Mesenchymal stem cell (in vitro differentiated cells and primary cell): ENCODE measurements around the gene IL27RA.

Experiments
- DNase-seq: peaks from one replicate; pipeline ENCODE4 v3.0.0-alpha.2; 2013
- H2AFZ ChIP-seq: one replicate; pipeline ENCODE4 v1.6.1; 2013; ENCODE audit warnings: low read depth, mild to moderate bottlenecking, control low read depth, inconsistent platforms, low read length, moderate library complexity
- H2AK5ac ChIP-seq: 2 replicates; pipeline ENCODE4 v1.6.1; 2013; ENCODE audit warnings: low read length, moderate library complexity, mild to moderate bottlenecking, inconsistent platforms; ENCODE audit not compliant: severe bottlenecking
- H2BK120ac ChIP-seq: one replicate; pipeline ENCODE4 v1.6.1; 2013; ENCODE audit warnings: low read depth, mild to moderate bottlenecking, inconsistent platforms, low read length, moderate library complexity
- H2BK12ac ChIP-seq, 2 experiments: one replicate each; pipeline ENCODE4 v1.6.1; 2013; ENCODE audit warnings: inconsistent platforms in 2 of 2, low read length in 2 of 2, mild to moderate bottlenecking in 2 of 2, moderate library complexity in 2 of 2, control low read depth in 1 of 2
- H2BK15ac ChIP-seq: one replicate; pipeline ENCODE4 v1.6.1; 2013; ENCODE audit warnings: mild to moderate bottlenecking, low read depth, inconsistent platforms; ENCODE audit not compliant: poor library complexity, severe bottlenecking
- H2BK5ac ChIP-seq: 2 replicates; pipeline ENCODE4 v1.6.1; 2013; ENCODE audit warnings: low read depth, mild to moderate bottlenecking, low read length, control low read depth, inconsistent platforms; ENCODE audit not compliant: poor library complexity, severe bottlenecking
- H3K14ac ChIP-seq, 2 experiments: one replicate each; pipeline ENCODE4 v1.6.1; 2013; ENCODE audit warnings: inconsistent platforms in 2 of 2, low read length in 2 of 2, control low read depth in 1 of 2, mild to moderate bottlenecking in 1 of 2, moderate library complexity in 1 of 2
- H3K18ac ChIP-seq, 2 experiments: one replicate each; pipeline ENCODE4 v1.6.1; 2013; ENCODE audit warnings: inconsistent platforms in 2 of 2, low read length in 2 of 2, control low read depth in 1 of 2, low read depth in 1 of 2, mild to moderate bottlenecking in 1 of 2
- H3K23ac ChIP-seq, 2 experiments: one replicate each; pipeline ENCODE4 v1.6.1; 2013; ENCODE audit warnings: inconsistent platforms in 2 of 2, low read length in 2 of 2, mild to moderate bottlenecking in 2 of 2, moderate library complexity in 2 of 2, control low read depth in 1 of 2
- H3K27ac ChIP-seq: 2 replicates; pipeline ENCODE4 v1.5.1; 2013; ENCODE audit warnings: mild to moderate bottlenecking, moderate library complexity, low read length, control low read depth, inconsistent platforms; ENCODE audit not compliant: poor library complexity, severe bottlenecking
- H3K27me3 ChIP-seq, 2 experiments: 2 replicates each; pipeline versions ENCODE4 v1.6.1 to v1.7.0; 2013; ENCODE audit warnings: low read length in 2 of 2, mild to moderate bottlenecking in 2 of 2, moderate library complexity in 2 of 2, control low read depth in 1 of 2, inconsistent platforms in 1 of 2; ENCODE audit not compliant: control insufficient read depth in 1 of 2, insufficient read depth in 1 of 2
- H3K36me3 ChIP-seq, 2 experiments: 2 replicates each; pipeline versions ENCODE4 v1.6.1 to v1.7.0; 2013; ENCODE audit warnings: low read length in 2 of 2, control low read depth in 1 of 2, inconsistent platforms in 1 of 2, low read depth in 1 of 2, mild to moderate bottlenecking in 1 of 2; ENCODE audit not compliant: insufficient read depth in 2 of 2, control insufficient read depth in 1 of 2
- H3K4ac ChIP-seq, 2 experiments: one replicate each; pipeline ENCODE4 v1.6.1; 2013; ENCODE audit warnings: inconsistent platforms in 2 of 2, low read length in 2 of 2, mild to moderate bottlenecking in 2 of 2, moderate library complexity in 2 of 2, control low read depth in 1 of 2, low read depth in 1 of 2
- H3K4me1 ChIP-seq: 2 replicates; pipeline ENCODE4 v1.6.1; 2013; ENCODE audit warnings: low read depth, low read length, control low read depth; ENCODE audit not compliant: control insufficient read depth, insufficient read depth
- H3K4me2 ChIP-seq: 2 replicates; pipeline ENCODE4 v1.6.1; 2013; ENCODE audit warnings: low read length, mild to moderate bottlenecking, inconsistent platforms; ENCODE audit not compliant: poor library complexity, severe bottlenecking
- H3K4me3 ChIP-seq, 2 experiments: 2 replicates each; pipeline versions ENCODE4 v1.5.1 to v1.7.0; 2013; ENCODE audit warnings: low read length in 2 of 2, mild to moderate bottlenecking in 2 of 2, control low read depth in 1 of 2, low read depth in 1 of 2; ENCODE audit not compliant: insufficient read depth in 1 of 2
- H3K79me1 ChIP-seq: replicated peaks from 2 replicates; pipeline ENCODE4 v1.6.1; 2013; ENCODE audit warnings: mild to moderate bottlenecking, control low read depth, low read length, inconsistent platforms; ENCODE audit not compliant: poor library complexity, severe bottlenecking
- H3K9ac ChIP-seq: 2 replicates; pipeline ENCODE4 v1.7.0; 2013; ENCODE audit warnings: mild to moderate bottlenecking, low read length, moderate library complexity
- H3K9me3 ChIP-seq: 2 replicates; pipeline ENCODE4 v1.7.0; 2013; ENCODE audit warnings: mild to moderate bottlenecking, low read length; ENCODE audit not compliant: control insufficient read depth
- H4K8ac ChIP-seq: one replicate; pipeline ENCODE4 v1.6.1; 2013; ENCODE audit warnings: inconsistent platforms, mild to moderate bottlenecking, low read length, moderate library complexity
- H4K91ac ChIP-seq: one replicate; pipeline ENCODE4 v1.6.1; 2013; ENCODE audit warnings: mild to moderate bottlenecking, low read length, inconsistent platforms
- WGBS: methylation state at CpG from one replicate; pipeline ENCODE4 v1.1.7; 2013; ENCODE audit warnings: mixed read lengths; 5-methylcytosine and 5-hydroxymethylcytosine counted together

Gene IL27RA

DNA sequence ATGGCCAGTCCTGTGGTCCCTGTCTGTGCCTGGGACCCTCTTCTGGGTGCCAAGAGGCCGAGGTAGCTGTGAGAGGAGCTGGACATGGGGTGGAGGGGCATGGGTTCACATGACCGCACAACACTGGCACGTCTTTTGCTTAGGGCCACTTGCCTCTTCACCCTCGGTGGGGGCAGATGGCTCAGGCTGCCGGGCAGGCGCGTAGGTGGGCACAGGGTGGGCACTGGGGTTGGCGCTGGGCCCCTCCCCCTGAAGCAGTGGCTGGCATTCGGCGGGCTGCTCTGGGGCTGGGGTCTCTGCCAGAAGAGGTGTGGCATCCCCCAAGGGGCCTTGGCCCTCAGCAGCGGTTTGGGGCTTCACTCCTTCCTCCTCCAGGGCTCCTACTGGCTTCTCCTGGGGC is 21.9 kb downstream of the IL27RA start:
- Histone ChIP-seq H3K9ac (no peak overlapping the region), H2BK5ac (no peak overlapping the region), H3K14ac (no peak overlapping the region), H4K8ac (no peak overlapping the region), H3K4ac (no peak overlapping the region), H2AK5ac (no peak overlapping the region), H3K4me3 (no peak overlapping the region), H2BK12ac (no peak overlapping the region), H3K18ac (no peak overlapping the region), H2BK120ac (no peak overlapping the region), H4K91ac (no peak overlapping the region), H3K4me1 (peaks cover 14% of the 10 kb centered on the region), H3K27me3 (peaks cover 12 to 26% of the 10 kb centered on the region in 2 experiments), H2BK15ac (no peak overlapping the region), H3K23ac (no peak overlapping the region), H3K27ac (no peak overlapping the region), H3K4me2 (no peak overlapping the region), H3K36me3 (peaks cover 0 to 14% of the 10 kb centered on the region in 2 experiments), H3K79me1 (no peaks in the 10 kb centered on the region), H3K9me3 (peaks cover 3% of the 10 kb centered on the region), H2AFZ (no peak overlapping the region)
- 93% methylated on average over 11 of the region's 11 CpGs for WGBS
- DNase-seq = no peak

DNA sequence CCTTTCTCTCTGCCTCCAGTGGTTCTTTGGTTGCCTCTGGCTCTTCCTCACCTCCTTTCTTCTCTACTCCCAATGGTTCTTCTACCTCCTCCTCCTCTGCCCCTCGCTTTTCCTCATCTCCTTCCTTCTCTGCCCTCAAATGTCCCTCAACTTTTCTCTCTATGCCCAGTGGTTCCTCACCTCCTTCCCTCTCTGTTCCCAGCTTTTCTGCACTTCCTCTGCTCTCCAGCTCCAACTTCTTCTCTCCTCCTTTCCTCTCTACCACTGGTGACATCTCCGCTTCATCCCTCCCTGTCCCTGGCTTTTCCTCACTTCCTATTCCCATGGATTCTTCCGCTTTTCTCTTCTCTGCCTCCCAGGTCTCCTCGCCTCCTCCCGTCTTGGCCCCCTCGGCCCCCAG is 22.5 kb downstream of the IL27RA start:
- no peak overlapping the region for H3K9ac ChIP-seq

DNA sequence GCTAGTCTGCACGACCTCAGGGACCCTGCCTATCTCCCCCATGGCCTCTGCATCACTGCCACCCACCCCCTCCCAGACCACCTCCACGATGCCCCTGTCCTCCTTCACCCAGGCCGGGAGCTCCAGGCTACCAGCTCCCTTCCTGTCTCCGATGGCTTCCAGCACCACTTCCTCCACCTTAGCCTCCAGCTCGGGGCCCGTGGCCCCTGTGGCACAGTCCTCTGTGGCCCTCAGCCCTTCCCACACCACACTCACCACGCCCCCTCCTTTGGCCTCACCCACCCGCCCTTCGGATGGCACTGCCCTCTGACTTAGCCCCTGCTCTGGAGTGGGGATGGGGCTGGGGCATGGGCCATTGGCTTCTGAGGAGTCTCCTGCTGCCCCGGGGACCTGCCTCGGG is 23.2 kb downstream of the IL27RA start:
- Histone ChIP-seq H3K36me3 (peaks cover 0 to 14% of the 10 kb centered on the region in 2 experiments), H4K91ac (no peak overlapping the region), H3K9ac (no peak overlapping the region), H3K4ac (no peak overlapping the region), H2BK120ac (no peak overlapping the region), H2AK5ac (no peak overlapping the region), H2BK15ac (no peak overlapping the region), H3K23ac (no peak overlapping the region), H2BK12ac (no peak overlapping the region), H3K27me3 (peaks cover 25 to 39% of the 10 kb centered on the region in 2 experiments), H3K4me3 (no peak overlapping the region), H3K9me3 (peaks cover 3% of the 10 kb centered on the region), H3K14ac (no peak overlapping the region), H2BK5ac (no peak overlapping the region), H2AFZ (no peak overlapping the region), H3K18ac (no peak overlapping the region), H3K27ac (no peak overlapping the region), H4K8ac (no peak overlapping the region), H3K4me1 (peaks cover 14% of the 10 kb centered on the region), H3K79me1 (no peaks in the 10 kb centered on the region), H3K4me2 (no peak overlapping the region)
- 84% methylated on average over 11 of the region's 11 CpGs for WGBS
- DNase-seq = no peak

More for the DNA sequence above, 22.5 kb downstream of the IL27RA start:
- Histone ChIP-seq H2AFZ (no peak overlapping the region), H3K9me3 (peaks cover 3% of the 10 kb centered on the region), H3K14ac (no peak overlapping the region), H2BK15ac (no peak overlapping the region), H2BK5ac (no peak overlapping the region), H3K23ac (no peak overlapping the region), H3K79me1 (no peaks in the 10 kb centered on the region), H2BK12ac (no peak overlapping the region), H3K36me3 (peaks cover 0 to 14% of the 10 kb centered on the region in 2 experiments), H3K27me3 (peaks cover 18 to 32% of the 10 kb centered on the region in 2 experiments), H4K8ac (no peak overlapping the region), H3K4me1 (peaks cover 14% of the 10 kb centered on the region), H3K4ac (no peak overlapping the region), H3K4me2 (no peak overlapping the region), H3K18ac (no peak overlapping the region), H3K27ac (no peak overlapping the region), H2BK120ac (no peak overlapping the region), H2AK5ac (no peak overlapping the region), H4K91ac (no peak overlapping the region), H3K4me3 (no peak overlapping the region)
- DNase-seq = no peak
- 74% methylated on average over 6 of the region's 6 CpGs for whole genome bisulfite sequencing

DNA sequence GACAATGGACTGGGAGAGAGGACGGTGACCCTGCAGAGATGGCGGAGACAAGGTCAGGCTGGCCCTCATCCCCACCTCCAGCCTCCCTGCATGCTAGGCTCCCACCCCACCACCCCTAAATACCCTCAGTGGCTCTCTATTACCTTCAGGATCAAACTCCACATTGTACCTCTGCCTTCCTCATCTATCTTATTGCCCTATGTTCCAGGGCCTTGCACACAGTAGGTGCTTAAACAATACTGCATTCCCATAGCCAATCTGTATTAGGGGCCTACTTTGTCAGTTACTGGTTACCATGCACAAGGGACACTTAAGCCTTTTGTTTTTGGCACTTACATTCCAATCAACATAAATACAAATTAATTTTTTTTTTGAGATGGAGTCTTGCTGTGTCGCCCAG is 23.8 kb downstream of the IL27RA start:
- Histone ChIP-seq H3K79me1 (no peaks in the 10 kb centered on the region), H2BK12ac (no peak overlapping the region), H3K36me3 (peaks cover 0 to 14% of the 10 kb centered on the region in 2 experiments), H3K27ac (no peak overlapping the region), H3K4ac (no peak overlapping the region), H2AK5ac (no peak overlapping the region), H3K9me3 (peaks cover 3% of the 10 kb centered on the region), H2BK5ac (no peak overlapping the region), H3K4me3 (no peak overlapping the region), H2BK120ac (no peak overlapping the region), H4K91ac (no peak overlapping the region), H2AFZ (no peak overlapping the region), H3K27me3 (peaks cover 31 to 45% of the 10 kb centered on the region in 2 experiments), H4K8ac (no peak overlapping the region), H3K9ac (no peak overlapping the region), H3K23ac (no peak overlapping the region), H3K4me1 (peaks cover 14% of the 10 kb centered on the region), H3K14ac (no peak overlapping the region), H3K18ac (no peak overlapping the region), H2BK15ac (no peak overlapping the region), H3K4me2 (no peak overlapping the region)
- WGBS = 91% methylated on average over 3 of the region's 3 CpGs
- DNase-seq = no peak
